Colonic mucosa (tissue), 4 donors: Measurements from ENCODE around the gene DIP2B. TPM values are rescaled to one million over a fixed set of nuclear protein-coding genes. Genes with fewer than 3 reads are reported as not detected.

ENCODE experiments used
- DNase-seq: peaks from one replicate; pipeline ENCODE4 v3.0.0-alpha.2; 2020
- H3K27ac ChIP-seq: fragments of 200-600 bp; one replicate; pipeline ENCODE4 v1.8.0; 2021
- H3K27me3 ChIP-seq: fragments of 200-600 bp; one replicate; pipeline ENCODE4 v1.8.0; 2021
- H3K36me3 ChIP-seq: fragments of 200-600 bp; one replicate; pipeline ENCODE4 v1.8.0; 2021
- H3K4me1 ChIP-seq: fragments of 200-600 bp; one replicate; pipeline ENCODE4 v1.8.0; 2021; ENCODE audit warnings: mild to moderate bottlenecking
- H3K4me3 ChIP-seq: fragments of 200-600 bp; one replicate; pipeline ENCODE4 v1.8.0; 2021
- H3K9ac ChIP-seq, 2 donors: one replicate each; pipeline ENCODE4 v1.7.0; 2013; ENCODE audit warnings: control low read depth in 2 of 2, low read depth in 2 of 2, low read length in 2 of 2
- H3K9me3 ChIP-seq: fragments of 200-600 bp; one replicate; pipeline ENCODE4 v1.8.0; 2021
- intact Hi-C: fragments of 100-400 bp; cut with DNase I; formaldehyde crosslinking; loops from one replicate; pipeline ENCODE4 v1.14.1; 2022
- total RNA-seq, 2 donors: library from RNA; stranded (reverse); fragmentation: NEBNext Ultra II Directional in 1 of 2; extraction: Animal tissue kit (Norgen Biotek cat#: 25700) in 1 of 2; gene quantifications; one replicate each; pipeline ENCODE4 v1.2.1, GENCODE V29; 2021
- TF ChIP-seq, protein P1 (sequence below): fragments of 200-600 bp; IDR thresholded peaks from one replicate; pipeline ENCODE4 v1.8.0; 2022; ENCODE audit warnings: antibody characterized with exemption, mild to moderate bottlenecking
- donor health status: healthy.
- donor health status: DM: no; HTN: no; CAD: no.
- donor health status: DM: no; HTN: no; CAD: no.

Gene DIP2B
- total RNA-seq, 2 donors from 2014 or later: 34.3 to 36.8 TPM

DNA sequence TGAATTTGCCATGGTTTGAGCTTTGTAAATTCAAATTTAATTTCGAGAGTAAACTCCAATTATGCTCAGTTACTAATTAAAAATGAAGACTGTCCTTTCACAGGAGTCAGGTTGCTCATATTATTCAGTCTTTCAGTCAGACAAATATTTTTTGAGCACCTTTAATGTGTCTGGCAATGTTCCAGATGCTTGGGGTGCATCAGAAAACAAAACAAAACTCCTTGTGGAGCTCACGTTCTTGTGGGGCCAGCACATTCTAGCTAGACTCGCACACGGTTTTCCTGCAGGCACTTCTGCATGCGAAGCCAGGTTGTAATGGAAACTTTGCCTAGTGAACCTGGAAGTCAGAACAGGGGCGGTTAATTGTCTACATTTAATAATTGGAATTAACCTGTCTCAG lies 195.2 kb downstream of the DIP2B start:
- Histone ChIP-seq H3K36me3 (peaks cover 16% of the 10 kb centered on the region), H3K9ac (no peak overlapping the region), H3K27ac (no peak overlapping the region), H3K4me3 (no peak overlapping the region), H3K4me1 (no peaks in the 10 kb centered on the region), H3K9me3 (no peaks in the 10 kb centered on the region), H3K27me3 (no peaks in the 10 kb centered on the region)
- DNase-seq: no peak
- TF ChIP-seq, protein P1, sequence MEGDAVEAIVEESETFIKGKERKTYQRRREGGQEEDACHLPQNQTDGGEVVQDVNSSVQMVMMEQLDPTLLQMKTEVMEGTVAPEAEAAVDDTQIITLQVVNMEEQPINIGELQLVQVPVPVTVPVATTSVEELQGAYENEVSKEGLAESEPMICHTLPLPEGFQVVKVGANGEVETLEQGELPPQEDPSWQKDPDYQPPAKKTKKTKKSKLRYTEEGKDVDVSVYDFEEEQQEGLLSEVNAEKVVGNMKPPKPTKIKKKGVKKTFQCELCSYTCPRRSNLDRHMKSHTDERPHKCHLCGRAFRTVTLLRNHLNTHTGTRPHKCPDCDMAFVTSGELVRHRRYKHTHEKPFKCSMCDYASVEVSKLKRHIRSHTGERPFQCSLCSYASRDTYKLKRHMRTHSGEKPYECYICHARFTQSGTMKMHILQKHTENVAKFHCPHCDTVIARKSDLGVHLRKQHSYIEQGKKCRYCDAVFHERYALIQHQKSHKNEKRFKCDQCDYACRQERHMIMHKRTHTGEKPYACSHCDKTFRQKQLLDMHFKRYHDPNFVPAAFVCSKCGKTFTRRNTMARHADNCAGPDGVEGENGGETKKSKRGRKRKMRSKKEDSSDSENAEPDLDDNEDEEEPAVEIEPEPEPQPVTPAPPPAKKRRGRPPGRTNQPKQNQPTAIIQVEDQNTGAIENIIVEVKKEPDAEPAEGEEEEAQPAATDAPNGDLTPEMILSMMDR: no peak
- intact Hi-C loops: no loop called here

DNA sequence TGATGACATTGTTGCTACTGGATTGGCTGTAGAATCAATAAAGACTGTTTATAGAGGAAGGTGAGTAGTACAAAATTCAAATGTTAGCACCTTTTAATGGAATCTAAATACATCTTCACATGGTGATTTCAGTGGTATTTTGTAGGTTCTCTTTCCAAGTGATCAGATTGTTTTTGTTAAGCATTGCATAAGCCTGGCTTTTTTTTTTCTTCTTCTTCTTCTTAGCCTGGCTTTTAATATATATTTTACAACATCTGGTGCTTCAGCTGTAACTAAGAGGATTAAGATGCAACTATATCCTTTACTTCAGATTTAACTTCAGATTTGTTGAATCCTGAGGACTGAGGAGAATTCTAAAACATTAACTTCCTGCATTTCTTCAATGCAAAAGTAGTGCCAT lies 201.8 kb downstream of the DIP2B start:
- no peak for DNase-seq
- no peak overlapping the region for H3K9ac ChIP-seq
- no peak overlapping the region for H3K27ac ChIP-seq
- H3K4me3 ChIP-seq: no peak overlapping the region
- no peaks in the 10 kb centered on the region for H3K9me3 ChIP-seq
- TF ChIP-seq, protein P1: no peak
- no peaks in the 10 kb centered on the region for H3K27me3 ChIP-seq
- peaks cover 21% of the 10 kb centered on the region for H3K36me3 ChIP-seq
- intact Hi-C loops: no loop called here
- H3K4me1 ChIP-seq: no peaks in the 10 kb centered on the region

DNA sequence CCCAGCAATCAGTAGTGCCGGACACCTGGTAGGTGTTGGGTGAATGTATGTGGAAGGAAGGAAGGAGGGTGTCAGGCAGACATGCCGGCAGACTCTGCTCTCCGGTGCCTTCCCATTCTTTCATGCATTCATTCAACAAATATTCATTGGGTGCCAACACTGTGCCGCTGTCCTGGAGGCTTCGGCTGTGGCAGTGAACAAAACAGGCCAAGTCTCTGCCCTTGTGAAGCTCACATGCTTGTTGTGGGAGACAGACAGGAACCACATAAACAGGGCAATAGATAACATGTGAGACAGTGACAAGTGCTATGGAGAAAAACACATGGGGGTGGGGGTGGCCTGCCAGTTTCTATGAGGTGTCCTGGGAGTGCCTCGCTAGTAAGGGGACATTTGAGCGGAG lies 202.6 kb downstream of the DIP2B start:
- H3K36me3 ChIP-seq: peaks cover 21% of the 10 kb centered on the region
- H3K27ac ChIP-seq: no peak overlapping the region
- no peaks in the 10 kb centered on the region for H3K4me1 ChIP-seq
- DNase-seq: no peak
- TF ChIP-seq, protein P1: no peak
- H3K9me3 ChIP-seq: no peaks in the 10 kb centered on the region
- H3K27me3 ChIP-seq: no peaks in the 10 kb centered on the region
- no peak overlapping the region for H3K4me3 ChIP-seq
- no peak overlapping the region for H3K9ac ChIP-seq
- intact Hi-C loops: no loop called here

DNA sequence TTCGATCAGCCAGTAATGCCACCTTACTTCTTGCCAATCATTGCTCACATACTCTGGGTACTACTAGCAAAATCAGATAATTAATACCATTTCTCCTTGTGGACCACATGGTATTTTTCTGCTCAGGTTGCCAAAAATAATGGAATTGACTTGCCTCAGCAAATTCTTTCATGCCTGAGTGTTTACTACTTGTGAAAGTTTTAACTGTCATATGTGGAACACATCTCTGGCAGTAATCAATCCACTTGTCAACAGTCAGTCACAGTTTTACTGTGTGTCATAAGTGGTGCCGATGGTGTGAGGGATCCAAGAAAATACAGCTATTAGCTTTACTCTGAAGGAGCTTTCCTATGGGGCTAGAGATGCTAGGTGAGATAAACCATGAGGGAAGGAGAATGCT lies 203.8 kb downstream of the DIP2B start:
- Histone ChIP-seq H3K4me1 (no peaks in the 10 kb centered on the region), H3K27me3 (no peaks in the 10 kb centered on the region), H3K4me3 (no peak overlapping the region), H3K9ac (no peak overlapping the region), H3K36me3 (peaks cover 21% of the 10 kb centered on the region), H3K9me3 (no peaks in the 10 kb centered on the region), H3K27ac (no peak overlapping the region)
- no peak for DNase-seq
- intact Hi-C loops: no loop called here
- TF ChIP-seq, protein P1: no peak

DNA sequence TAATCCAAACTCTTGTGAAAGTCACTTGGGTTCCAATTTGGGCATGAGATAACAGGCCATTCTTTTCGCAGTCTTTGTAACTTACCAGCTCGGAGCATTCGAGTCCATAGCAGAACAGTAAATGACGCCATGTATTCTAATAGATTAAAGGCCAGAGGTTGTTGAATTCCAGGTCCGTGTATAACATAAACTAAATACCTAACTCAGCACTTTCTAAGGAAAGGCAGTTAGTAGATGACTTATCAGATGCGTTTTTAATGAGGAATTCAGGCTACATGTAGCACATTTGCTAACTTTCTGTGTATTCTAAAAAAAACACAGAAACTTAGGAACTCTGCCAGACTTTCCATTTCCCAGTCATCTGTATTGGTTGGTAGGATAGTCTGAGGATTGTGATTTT lies 206.3 kb downstream of the DIP2B start:
- Histone ChIP-seq H3K4me3 (no peak overlapping the region), H3K36me3 (peaks cover 15% of the 10 kb centered on the region), H3K9ac (no peak overlapping the region), H3K4me1 (no peaks in the 10 kb centered on the region), H3K27me3 (no peaks in the 10 kb centered on the region), H3K27ac (no peak overlapping the region), H3K9me3 (no peaks in the 10 kb centered on the region)
- intact Hi-C loops: no loop called here
- TF ChIP-seq, protein P1: no peak
- no peak for DNase-seq

DNA sequence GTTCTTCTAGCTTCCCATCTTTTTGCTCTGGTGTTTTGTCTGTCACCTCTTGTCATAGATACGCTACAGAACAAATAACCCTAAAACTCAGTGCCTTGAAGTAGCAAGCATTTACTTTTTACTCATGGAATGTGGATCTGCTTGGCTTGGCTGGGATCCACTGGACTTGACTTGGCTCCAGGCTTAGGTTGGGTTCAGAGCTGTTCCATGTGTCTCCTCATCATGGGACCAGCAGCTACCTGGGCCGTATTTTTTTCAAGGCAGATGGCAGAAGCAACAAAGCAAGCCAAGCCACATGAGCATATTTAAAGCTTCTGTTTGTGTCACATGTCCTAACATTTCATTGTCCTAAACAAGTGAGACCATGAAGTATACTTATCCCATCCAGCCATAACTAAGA lies 210.4 kb downstream of the DIP2B start:
- no peaks in the 10 kb centered on the region for H3K9me3 ChIP-seq
- no peak overlapping the region for H3K4me3 ChIP-seq
- intact Hi-C loops: no loop called here
- DNase-seq: no peak
- no peaks in the 10 kb centered on the region for H3K4me1 ChIP-seq
- no peak overlapping the region for H3K27ac ChIP-seq
- H3K36me3 ChIP-seq: peaks cover 16% of the 10 kb centered on the region
- TF ChIP-seq, protein P1: no peak
- no peaks in the 10 kb centered on the region for H3K27me3 ChIP-seq
- no peak overlapping the region for H3K9ac ChIP-seq
